Stomach (tissue), 9 donors: ENCODE data around the gene CERT1. TPM values are rescaled to one million over a fixed set of nuclear protein-coding genes. Genes with fewer than 3 reads are reported as not detected.
A peak's percentile ranks its signal among the peaks of the same experiment; 100 is the strongest.

Source experiments
- DNase-seq, 2 donors: peaks; one replicate each; pipeline versions ENCODE4 v3.0.0 to v3.0.0-alpha.2; 2013 to 2019
- H3K27ac ChIP-seq, 5 donors: fragments of 200-600 bp in 4 of 5; sonication (generic) in 4 of 5; one replicate each; pipeline ENCODE4 v1.5.1; 2013 to 2019; ENCODE audit warnings: mild to moderate bottlenecking in 1 of 5, moderate library complexity in 1 of 5
- H3K27me3 ChIP-seq, 3 donors: fragments of 200-600 bp; sonication (generic); one replicate each; pipeline ENCODE4 v1.5.1; 2017 to 2019; ENCODE audit warnings: mixed run types in 1 of 3
- H3K36me3 ChIP-seq, 4 donors: fragments of 200-600 bp; sonication (generic); 1 replicate in 3 of 4; 2 replicates in 1 of 4; pipeline ENCODE4 v1.5.1; 2016 to 2019
- H3K4me1 ChIP-seq, 4 donors: fragments of 200-600 bp; sonication (generic); one replicate each; pipeline ENCODE4 v1.5.1; 2016 to 2019
- H3K4me3 ChIP-seq, 4 donors: fragments of 200-600 bp; sonication (generic) in 3 of 4; one replicate each; pipeline ENCODE4 v1.5.1; 2016 to 2019; ENCODE audit warnings: mild to moderate bottlenecking in 1 of 4
- H3K9me3 ChIP-seq, 4 donors: fragments of 200-600 bp; sonication (generic); one replicate each; pipeline ENCODE4 v1.5.1; 2016 to 2019
- CTCF ChIP-seq, 7 experiments: fragments of 450-650 bp in 4 of 7; fragments of 200-600 bp in 3 of 7; sonication (generic) in 3 of 7; IDR thresholded peaks; one replicate each; pipeline ENCODE4 v1.5.1; 2016 to 2019; ENCODE audit warnings: antibody characterized with exemption in 7 of 7, control low read depth in 2 of 7, mild to moderate bottlenecking in 1 of 7
- EP300 ChIP-seq: sonication (generic); formaldehyde crosslinking; IDR thresholded peaks from one replicate; pipeline ENCODE4 v1.6.1; 2017; ENCODE audit warnings: antibody characterized with exemption
- POLR2A ChIP-seq, 4 donors: fragments of 450-650 bp; IDR thresholded peaks; one replicate each; pipeline ENCODE4 v1.6.1; 2016; ENCODE audit warnings: antibody characterized with exemption in 4 of 4, control low read depth in 2 of 4, mild to moderate bottlenecking in 1 of 4, moderate library complexity in 1 of 4
- POLR2AphosphoS5 ChIP-seq, 3 donors: sonication (generic); formaldehyde crosslinking; IDR thresholded peaks; one replicate each; pipeline ENCODE4 v1.6.1; 2016; ENCODE audit warnings: antibody characterized with exemption in 3 of 3
- whole genome bisulfite sequencing, 5 donors: extraction: QIAGEN DNeasy Blood & Tissue Kit in 3 of 5; methylation state at CpG; one replicate each; pipeline versions ENCODE4 v1.1.5 to v1.1.7; 2013 to 2018; 5-methylcytosine and 5-hydroxymethylcytosine counted together
- intact Hi-C: fragments of 100-400 bp; cut with DNase I; formaldehyde crosslinking; loops from one replicate; pipeline ENCODE4 v1.15.1; 2023; ENCODE audit warnings: low total_unique reads
- polyA plus RNA-seq, 3 donors: library from polyadenylated mRNA; stranded (reverse); fragments of 200-250 nt; gene quantifications; one replicate each; pipeline ENCODE4 v1.2.3, GENCODE V29; 2013
- total RNA-seq, 5 donors: library from RNA; depleted of rRNA; stranded (reverse); fragments of >200 nt; gene quantifications; one replicate each; pipeline versions ENCODE4 v1.1.0 to v1.2.3, GENCODE V29; 2014 to 2016
- donor health status: healthy with polysubstance abuse.
- donor health status: Bipolar disorder and iron deficiency.
- donor health status: healthy.

The CERT1 gene
- total and polyA plus RNA-seq, 8 donors, result 7.3 to 81.0 (median 28.5) TPM

- H3K4me3 ChIP-seq, result no peak overlapping the region
- H3K36me3 ChIP-seq, result peaks cover 14 to 39% (median 26%) of the 10 kb centered on the region in 4 donors
- 40 to 52% (median 48%) methylated on average over 8 of the region's 8 CpGs for WGBS, 5 donors
- DNase-seq, result peak; percentile 67 to 84
- no peak overlapping the region for H3K27ac ChIP-seq
- H3K4me1 ChIP-seq, result peaks cover 0 to 42% (median 18%) of the 10 kb centered on the region in 4 donors
- no peaks in the 10 kb centered on the region for H3K9me3 ChIP-seq
- intact Hi-C loops, result no loop called here
- H3K27me3 ChIP-seq, result no peaks in the 10 kb centered on the region
- no peak for TF ChIP-seq POLR2A (IDR thresholded peaks at IDR 0.05)
- TF ChIP-seq POLR2AphosphoS5 (IDR thresholded peaks at IDR 0.05), result peak in 1 of 3 donors; percentile 36
These were observed 147.5 kb downstream of the CERT1 start for GRCh38 chr5:75363726-75364495.

- DNase-seq, result peak in 1 of 2 donors; percentile 21
- peaks cover 20 to 47% (median 34%) of the 10 kb centered on the region in 4 donors for H3K36me3 ChIP-seq
These were observed 148.3 kb downstream of the CERT1 start for GRCh38 chr5:75363111-75363510.

GRCh38 chr5:75362474-75362975 is 148.9 kb downstream of the CERT1 start:
- H3K4me3 ChIP-seq, result no peak overlapping the region
- TF ChIP-seq CTCF (IDR thresholded peaks at IDR 0.05), result no peak
- TF ChIP-seq POLR2A (IDR thresholded peaks at IDR 0.05), result no peak
- no peak for TF ChIP-seq POLR2AphosphoS5 (IDR thresholded peaks at IDR 0.05)
- TF ChIP-seq EP300, result no peak
- peaks cover 20 to 53% (median 40%) of the 10 kb centered on the region in 4 donors for H3K36me3 ChIP-seq
- intact Hi-C loops, result no loop called here
- H3K9me3 ChIP-seq, result no peaks in the 10 kb centered on the region
- 85 to 91% (median 87%) methylated on average over 4 of the region's 4 CpGs for WGBS, 5 donors
- DNase-seq, result no peak
- peaks cover 0 to 42% (median 18%) of the 10 kb centered on the region in 4 donors for H3K4me1 ChIP-seq
- H3K27ac ChIP-seq, result no peak overlapping the region
- no peaks in the 10 kb centered on the region for H3K27me3 ChIP-seq

More at GRCh38 chr5:75363111-75363510, 148.3 kb downstream of the CERT1 start:
- Histone ChIP-seq H3K9me3 (no peaks in the 10 kb centered on the region), H3K27me3 (no peaks in the 10 kb centered on the region), H3K4me1 (peaks cover 0 to 42% (median 18%) of the 10 kb centered on the region in 4 donors), H3K4me3 (no peak overlapping the region), H3K27ac (no peak overlapping the region)
- WGBS, 5 donors, result 36 to 48% (median 37%) methylated on average over 5 of the region's 5 CpGs
- intact Hi-C loops, result no loop called here
- TF ChIP-seq EP300, result no peak
- TF ChIP-seq CTCF (IDR thresholded peaks at IDR 0.05), result no peak
- no peak for TF ChIP-seq POLR2A (IDR thresholded peaks at IDR 0.05)
- no peak for TF ChIP-seq POLR2AphosphoS5 (IDR thresholded peaks at IDR 0.05)

- Histone ChIP-seq H3K36me3 (peaks cover 30 to 65% (median 52%) of the 10 kb centered on the region in 4 donors), H3K9me3 (no peaks in the 10 kb centered on the region), H3K4me1 (peaks cover 0 to 42% (median 18%) of the 10 kb centered on the region in 4 donors), H3K27me3 (no peaks in the 10 kb centered on the region), H3K4me3 (no peak overlapping the region), H3K27ac (peak overlapping the region in 1 of 5 donors; percentile 52)
- TF ChIP-seq EP300 (no peak), POLR2AphosphoS5 (IDR thresholded peaks at IDR 0.05) (peak in 1 of 3 donors; percentile 27)
- 20 to 53% (median 35%) methylated on average over 4 of the region's 4 CpGs for WGBS, 5 donors
- peak; percentile 46 to 48 for DNase-seq
- intact Hi-C loops, result no loop called here
These were observed 150.1 kb downstream of the CERT1 start for GRCh38 chr5:75361310-75361709.

GRCh38 chr5:75358117-75358516 is 153.3 kb downstream of the CERT1 start:
- intact Hi-C loops, result no loop called here

More at GRCh38 chr5:75358117-75358516, 153.3 kb downstream of the CERT1 start:
- Histone ChIP-seq H3K27me3 (no peaks in the 10 kb centered on the region), H3K4me1 (peaks cover 0 to 26% (median 9%) of the 10 kb centered on the region in 4 donors), H3K4me3 (no peak overlapping the region), H3K27ac (no peak overlapping the region), H3K9me3 (no peaks in the 10 kb centered on the region), H3K36me3 (peaks cover 54 to 97% (median 84%) of the 10 kb centered on the region in 4 donors)
- 92 to 95% (median 94%) methylated on average over 3 of the region's 3 CpGs for WGBS, 5 donors
- DNase-seq, result no peak
- TF ChIP-seq POLR2AphosphoS5 (IDR thresholded peaks at IDR 0.05) (no peak), EP300 (no peak), CTCF (IDR thresholded peaks at IDR 0.05) (no peak), POLR2A (IDR thresholded peaks at IDR 0.05) (no peak)
